ENCODE measurements around the gene TFPI. TPM values are rescaled to one million over a fixed set of nuclear protein-coding genes. Genes with fewer than 3 reads are reported as not detected.
"Not testable (repeated sequence)": the region's sequence is repeated elsewhere in the genome, so short reads cannot be mapped to it uniquely, and the experiment has no call there.

Gene TFPI
- total and polyA plus RNA-seq, 4 donors, result 169 to 253 (median 237) TPM

GRCh38 chr2:187573722-187574121 is 19.5 kb upstream of the TFPI start:
- H3K4me1 ChIP-seq (ENCODE audit: control insufficient read depth in 5 of 5, insufficient read depth in 5 of 5, low read length in 5 of 5), result peaks cover 0 to 23% (median 0%) of the 10 kb centered on the region in 5 donors
- DNase-seq (no peak), ATAC-seq (ENCODE audit: insufficient read depth, low FRiP score) (no peak)
- H3K27ac ChIP-seq (ENCODE audit: low read depth in 1 of 2, low read length in 1 of 2), result no peak overlapping the region
- no peaks in the 10 kb centered on the region for H3K36me3 ChIP-seq (ENCODE audit: control insufficient read depth in 4 of 4, insufficient read depth in 4 of 4, low read length in 4 of 4)
- no peaks in the 10 kb centered on the region for H3K27me3 ChIP-seq (ENCODE audit: control insufficient read depth in 3 of 3, insufficient read depth in 3 of 3, low read length in 2 of 3)
- H3K4me3 ChIP-seq, result no peak overlapping the region
- TF ChIP-seq CTCF (IDR thresholded peaks at IDR 0.05; ENCODE audit: control extremely low read depth, extremely low read depth), result no peak
- WGBS, 2 donors, result 94 to 100% methylated on average over 2 of the region's 2 CpGs
- no peaks in the 10 kb centered on the region for H3K9me3 ChIP-seq (ENCODE audit: control insufficient read depth in 4 of 4, insufficient read depth in 3 of 4, low read length in 3 of 4)
- H3K9ac ChIP-seq (ENCODE audit: insufficient read depth in 1 of 2, low read length in 2 of 2), result peak overlapping the region in 1 of 2 donors; percentile 32

GRCh38 chr2:187571996-187572395 is 17.8 kb upstream of the TFPI start:
- not testable (repeated sequence) for ATAC-seq (ENCODE audit: insufficient read depth, low FRiP score); H3K9ac ChIP-seq (ENCODE audit: insufficient read depth in 1 of 2, low read length in 2 of 2); H3K9me3 ChIP-seq (ENCODE audit: control insufficient read depth in 4 of 4, insufficient read depth in 3 of 4, low read length in 3 of 4); H3K4me3 ChIP-seq; H3K27me3 ChIP-seq (ENCODE audit: control insufficient read depth in 3 of 3, insufficient read depth in 3 of 3, low read length in 2 of 3); DNase-seq; H3K27ac ChIP-seq (ENCODE audit: low read depth in 1 of 2, low read length in 1 of 2); H3K36me3 ChIP-seq (ENCODE audit: control insufficient read depth in 4 of 4, insufficient read depth in 4 of 4, low read length in 4 of 4)
- peaks cover 0 to 18% (median 0%) of the 10 kb centered on the region in 5 donors for H3K4me1 ChIP-seq (ENCODE audit: control insufficient read depth in 5 of 5, insufficient read depth in 5 of 5, low read length in 5 of 5)
- WGBS, 2 donors, result 94 to 99% methylated on average over 5 of the region's 5 CpGs

DNA sequence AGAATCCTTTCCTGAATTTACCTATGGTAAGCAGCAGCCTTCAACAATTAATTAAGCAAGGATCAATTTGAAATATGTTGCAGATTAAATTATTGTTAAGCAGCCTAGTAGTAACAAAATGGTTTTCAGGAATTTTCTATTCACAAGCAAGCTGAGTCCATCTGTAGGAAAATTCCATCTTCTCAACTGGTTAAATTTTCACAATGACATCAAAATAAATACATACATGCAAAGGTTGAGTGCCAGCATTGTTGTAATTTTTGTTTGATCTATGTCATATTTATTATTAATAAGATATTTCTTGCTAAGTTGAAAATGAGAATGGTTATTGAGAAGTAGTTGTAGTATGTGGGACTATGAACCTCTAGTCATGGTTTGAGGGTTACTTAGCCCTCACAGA is 15.3 kb upstream of the TFPI start:
- no peak overlapping the region for H3K4me3 ChIP-seq
- ATAC-seq (ENCODE audit: insufficient read depth, low FRiP score), result no peak
- H3K27ac ChIP-seq (ENCODE audit: low read depth in 1 of 2, low read length in 1 of 2), result no peak overlapping the region
- H3K9me3 ChIP-seq (ENCODE audit: control insufficient read depth in 4 of 4, insufficient read depth in 3 of 4, low read length in 3 of 4), result no peaks in the 10 kb centered on the region
- H3K9ac ChIP-seq (ENCODE audit: insufficient read depth in 1 of 2, low read length in 2 of 2), result no peak overlapping the region
- no peak for TF ChIP-seq CTCF (IDR thresholded peaks at IDR 0.05; ENCODE audit: control extremely low read depth, extremely low read depth)
- no peaks in the 10 kb centered on the region for H3K27me3 ChIP-seq (ENCODE audit: control insufficient read depth in 3 of 3, insufficient read depth in 3 of 3, low read length in 2 of 3)
- peaks cover 0 to 5% (median 0%) of the 10 kb centered on the region in 5 donors for H3K4me1 ChIP-seq (ENCODE audit: control insufficient read depth in 5 of 5, insufficient read depth in 5 of 5, low read length in 5 of 5)
- H3K36me3 ChIP-seq (ENCODE audit: control insufficient read depth in 4 of 4, insufficient read depth in 4 of 4, low read length in 4 of 4), result no peaks in the 10 kb centered on the region
- DNase-seq, result no peak

GRCh38 chr2:187569042-187569441 is 14.8 kb upstream of the TFPI start:
- no peaks in the 10 kb centered on the region for H3K27me3 ChIP-seq (ENCODE audit: control insufficient read depth in 3 of 3, insufficient read depth in 3 of 3, low read length in 2 of 3)
- no peaks in the 10 kb centered on the region for H3K9me3 ChIP-seq (ENCODE audit: control insufficient read depth in 4 of 4, insufficient read depth in 3 of 4, low read length in 3 of 4)
- WGBS, 2 donors, result 62 to 79% methylated on average over 1 of the region's 1 CpG
- no peak overlapping the region for H3K4me3 ChIP-seq
- H3K27ac ChIP-seq (ENCODE audit: low read depth in 1 of 2, low read length in 1 of 2), result no peak overlapping the region
- H3K36me3 ChIP-seq (ENCODE audit: control insufficient read depth in 4 of 4, insufficient read depth in 4 of 4, low read length in 4 of 4), result no peaks in the 10 kb centered on the region
- DNase-seq (no peak), ATAC-seq (ENCODE audit: insufficient read depth, low FRiP score) (no peak)
- no peak overlapping the region for H3K9ac ChIP-seq (ENCODE audit: insufficient read depth in 1 of 2, low read length in 2 of 2)
- TF ChIP-seq CTCF (IDR thresholded peaks at IDR 0.05; ENCODE audit: control extremely low read depth, extremely low read depth), result no peak
- peaks cover 0 to 5% (median 0%) of the 10 kb centered on the region in 5 donors for H3K4me1 ChIP-seq (ENCODE audit: control insufficient read depth in 5 of 5, insufficient read depth in 5 of 5, low read length in 5 of 5)
